NOMO-1 (cell line): ENCODE results near the gene ZNRF3.
A peak's percentile ranks its signal among the peaks of the same experiment; 100 is the strongest.
"Not testable (repeated sequence)": the region's sequence is repeated elsewhere in the genome, so short reads cannot be mapped to it uniquely, and the experiment has no call there.

Experiments
- DNase-seq, 2 experiments: peaks; one replicate each; lab custom pipeline; 2025; ENCODE audit not compliant: unreplicated experiment in 2 of 2; lab: John Stamatoyannopoulos, UW

Gene ZNRF3

DNA sequence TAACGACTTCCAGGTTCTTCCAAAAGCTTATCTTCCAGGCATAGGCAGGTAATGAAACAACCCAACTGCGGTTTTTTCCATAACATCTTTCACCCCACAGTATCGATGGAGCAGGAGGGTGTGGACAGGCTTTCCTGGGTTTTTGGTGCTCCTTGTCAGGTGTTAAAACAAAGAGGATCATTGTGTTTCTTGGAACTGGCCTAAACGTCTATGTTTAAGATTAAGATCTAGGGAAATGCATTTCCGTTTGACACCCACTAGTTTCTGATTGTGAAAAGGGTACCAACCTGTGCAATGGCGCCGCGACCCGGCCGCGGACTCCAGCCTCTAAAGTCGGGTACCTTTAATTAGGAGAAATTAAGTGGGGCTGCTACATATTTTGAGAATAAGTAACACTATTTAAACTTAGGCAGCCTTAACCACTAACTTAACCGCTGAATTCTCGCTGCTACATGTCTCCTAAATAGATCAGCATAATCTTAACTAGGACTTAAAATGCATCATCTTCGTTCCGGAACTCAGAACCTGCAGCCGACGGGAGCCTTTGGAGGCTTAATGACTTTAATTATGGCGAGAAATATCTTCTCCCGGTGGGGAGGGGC, 146.7 kb downstream of the ZNRF3 start:
- DNase-seq: no peak

GRCh38 chr22:29030618-29031226, 147.3 kb downstream of the ZNRF3 start:
- no peak for DNase-seq

- no peak for DNase-seq
Measured at GRCh38 chr22:29031227-29032011, 148.0 kb downstream of the ZNRF3 start.

- no peak for DNase-seq
Measured at GRCh38 chr22:29032014-29032475, 148.7 kb downstream of the ZNRF3 start.

DNA sequence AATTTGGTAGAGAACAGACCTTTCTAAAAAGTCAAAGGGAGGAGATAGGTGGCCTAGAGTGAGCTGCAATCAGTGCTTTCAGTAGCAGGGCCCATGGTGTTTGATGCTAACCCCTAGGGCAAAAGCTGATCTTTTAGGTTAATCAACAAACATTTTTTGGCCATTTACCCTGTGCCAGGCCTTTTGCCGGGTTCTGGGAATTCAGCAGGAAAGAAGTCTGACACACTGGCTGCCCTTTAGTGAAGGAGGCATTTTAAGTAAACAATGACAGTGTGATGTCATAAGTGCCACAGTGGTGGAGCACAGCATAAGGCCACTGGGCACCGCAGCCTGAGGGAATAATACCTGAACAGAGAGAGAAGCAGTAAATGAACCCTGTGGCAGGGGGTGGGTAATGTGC, 149.2 kb downstream of the ZNRF3 start:
- DNase-seq: no peak

GRCh38 chr22:29037340-29037932, 154.1 kb downstream of the ZNRF3 start:
- DNase-seq: no peak

DNA sequence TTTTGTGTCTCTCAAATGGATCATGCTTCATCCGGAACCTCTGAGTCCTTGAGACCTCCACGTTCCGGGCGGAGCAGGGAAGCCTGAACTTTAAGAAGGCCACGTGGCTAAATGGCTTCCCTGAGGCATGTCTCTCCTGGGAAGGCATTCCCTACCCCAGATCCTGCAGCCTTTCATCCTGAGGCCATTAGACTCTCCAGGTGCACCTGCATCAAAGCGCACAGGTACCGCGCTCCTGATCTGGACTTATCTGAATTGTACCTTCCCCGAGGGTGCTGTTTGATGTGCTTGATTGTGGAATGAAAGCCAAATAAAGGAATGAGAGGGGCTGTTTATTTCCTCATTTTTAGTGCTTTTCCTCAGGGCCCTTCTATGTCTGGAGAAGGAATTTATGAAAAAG, 155.8 kb downstream of the ZNRF3 start:
- DNase-seq: no peak

GRCh38 chr22:29039684-29040083, 156.3 kb downstream of the ZNRF3 start:
- not testable (repeated sequence) for DNase-seq

DNA sequence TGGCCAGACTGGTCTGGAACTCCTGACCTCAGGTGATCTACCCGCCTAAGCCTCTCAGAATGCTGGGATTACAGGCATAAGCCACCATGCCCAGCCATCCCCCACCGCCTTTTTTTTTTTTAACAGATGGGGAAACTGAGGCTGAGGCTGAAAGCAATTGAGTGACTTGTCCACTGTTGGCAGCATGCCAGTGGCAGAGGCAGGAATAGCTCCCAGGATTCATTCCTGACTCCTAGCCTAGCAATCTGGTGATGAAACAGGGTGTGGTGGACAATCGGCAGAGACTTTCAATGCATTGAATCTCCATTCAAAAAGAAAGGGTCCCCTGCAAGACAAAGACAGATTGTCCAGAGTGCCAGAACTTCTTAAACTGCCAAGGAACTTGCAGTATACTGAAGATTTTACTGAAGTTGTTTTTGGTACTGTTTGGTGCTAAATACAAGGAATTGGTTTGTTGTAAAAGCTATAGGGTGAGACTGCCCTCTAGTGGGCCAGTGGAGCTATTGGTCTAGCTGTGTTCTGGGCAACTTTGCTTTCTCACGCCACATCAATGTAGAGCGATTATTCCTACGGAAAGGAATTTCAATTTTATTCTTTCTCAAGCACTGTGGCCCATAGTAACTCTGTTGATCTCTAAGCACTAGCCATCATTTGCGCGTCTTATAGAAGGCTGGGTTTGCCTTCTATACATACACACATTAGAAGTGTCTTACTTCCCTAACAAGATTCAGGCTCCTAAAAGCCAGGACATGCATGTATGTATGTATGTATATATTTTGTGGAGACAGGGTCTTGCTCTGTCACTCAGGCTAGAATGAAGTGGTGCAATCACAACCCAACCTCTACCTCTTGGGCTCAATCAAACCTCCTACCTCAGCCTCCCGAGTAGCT, 157.3 kb downstream of the ZNRF3 start:
- DNase-seq: peak; percentile 14 to 67

- DNase-seq: no peak
Measured at GRCh38 chr22:29041408-29041807, 158.0 kb downstream of the ZNRF3 start.

GRCh38 chr22:29043906-29044575, 160.7 kb downstream of the ZNRF3 start:
- no peak for DNase-seq

DNA sequence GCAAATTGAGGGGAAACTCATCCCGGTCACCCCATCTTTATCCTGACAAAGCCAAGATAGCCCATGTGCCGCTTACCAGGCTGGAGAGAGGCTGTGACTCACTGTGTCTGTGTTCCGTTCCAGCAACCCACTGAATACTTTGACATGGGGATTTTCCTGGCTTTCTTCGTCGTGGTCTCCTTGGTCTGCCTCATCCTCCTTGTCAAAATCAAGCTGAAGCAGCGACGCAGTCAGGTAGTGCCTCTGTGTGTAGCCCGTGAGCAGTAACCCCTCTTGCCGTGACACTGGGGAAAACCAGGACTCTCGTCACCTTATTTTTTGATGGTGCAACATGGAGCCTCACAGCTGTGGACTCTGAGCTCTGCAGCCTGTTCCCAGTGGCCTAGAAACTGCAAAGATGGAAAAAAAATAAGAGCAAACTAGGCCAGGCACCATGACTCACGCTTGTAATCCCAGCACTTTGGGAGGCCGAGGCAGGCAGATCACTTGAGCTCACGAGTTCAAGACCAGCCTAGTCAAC, 161.3 kb downstream of the ZNRF3 start:
- no peak for DNase-seq

- no peak for DNase-seq
Measured at GRCh38 chr22:29048822-29049654, 165.7 kb downstream of the ZNRF3 start.

DNA sequence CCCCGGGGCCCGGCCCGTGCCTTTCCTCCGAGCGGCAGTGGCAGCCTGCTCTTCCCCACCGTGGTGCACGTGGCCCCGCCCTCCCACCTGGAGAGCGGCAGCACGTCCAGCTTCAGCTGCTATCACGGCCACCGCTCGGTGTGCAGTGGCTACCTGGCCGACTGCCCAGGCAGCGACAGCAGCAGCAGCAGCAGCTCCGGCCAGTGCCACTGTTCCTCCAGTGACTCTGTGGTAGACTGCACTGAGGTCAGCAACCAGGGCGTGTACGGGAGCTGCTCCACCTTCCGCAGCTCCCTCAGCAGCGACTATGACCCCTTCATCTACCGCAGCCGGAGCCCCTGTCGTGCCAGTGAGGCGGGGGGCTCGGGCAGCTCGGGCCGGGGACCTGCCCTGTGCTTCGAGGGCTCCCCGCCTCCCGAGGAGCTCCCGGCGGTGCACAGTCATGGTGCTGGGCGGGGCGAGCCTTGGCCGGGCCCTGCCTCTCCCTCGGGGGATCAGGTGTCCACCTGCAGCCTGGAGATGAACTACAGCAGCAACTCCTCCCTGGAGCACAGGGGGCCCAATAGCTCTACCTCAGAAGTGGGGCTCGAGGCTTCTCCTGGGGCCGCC, 166.4 kb downstream of the ZNRF3 start:
- DNase-seq: no peak

GRCh38 chr22:29050457-29050856, 167.1 kb downstream of the ZNRF3 start:
- DNase-seq: no peak

GRCh38 chr22:29053048-29053702, 169.8 kb downstream of the ZNRF3 start:
- DNase-seq: no peak

GRCh38 chr22:29054251-29054767, 170.9 kb downstream of the ZNRF3 start:
- no peak for DNase-seq
